ENCODE results near the gene FHIT.

FHIT gene

DNA sequence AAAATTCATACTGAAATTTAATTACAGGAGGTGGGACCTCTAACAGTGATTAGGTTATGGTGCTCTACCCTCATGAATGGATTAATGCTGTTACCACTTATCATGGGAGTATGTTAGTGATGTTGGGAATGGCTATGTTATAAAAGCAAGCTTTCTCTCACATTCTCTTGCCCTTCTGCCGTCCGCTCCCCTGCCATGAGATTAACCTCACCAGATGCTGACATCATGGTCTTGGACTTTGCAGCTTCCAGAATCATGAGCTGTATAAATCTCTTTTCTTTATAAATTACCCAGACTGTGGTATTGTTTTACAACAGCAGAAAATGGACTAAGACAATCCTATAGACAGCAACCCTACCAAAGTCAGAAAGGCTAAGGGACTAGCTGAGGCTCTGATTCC, 884.8 kb downstream of the FHIT start:
- DNase-seq = no peak

DNA sequence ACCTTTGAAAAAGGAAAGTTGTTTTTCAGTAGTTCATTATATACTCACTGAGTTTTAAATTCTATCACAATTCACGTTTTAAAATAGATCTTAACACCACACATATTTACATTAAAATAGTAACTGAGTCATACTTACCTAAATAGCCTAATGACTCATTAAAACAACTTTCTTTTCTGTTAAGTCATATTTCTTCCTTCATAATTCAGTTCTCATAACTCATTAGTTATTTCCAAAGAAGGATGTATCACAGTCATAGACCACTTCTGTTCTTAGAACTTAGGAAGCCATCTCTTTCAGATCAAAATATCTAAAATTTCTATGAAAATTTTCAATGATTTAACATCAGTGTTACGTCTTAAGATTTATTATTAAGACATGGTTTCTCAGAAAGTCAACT, 885.9 kb downstream of the FHIT start:
- no peak for DNase-seq

DNA sequence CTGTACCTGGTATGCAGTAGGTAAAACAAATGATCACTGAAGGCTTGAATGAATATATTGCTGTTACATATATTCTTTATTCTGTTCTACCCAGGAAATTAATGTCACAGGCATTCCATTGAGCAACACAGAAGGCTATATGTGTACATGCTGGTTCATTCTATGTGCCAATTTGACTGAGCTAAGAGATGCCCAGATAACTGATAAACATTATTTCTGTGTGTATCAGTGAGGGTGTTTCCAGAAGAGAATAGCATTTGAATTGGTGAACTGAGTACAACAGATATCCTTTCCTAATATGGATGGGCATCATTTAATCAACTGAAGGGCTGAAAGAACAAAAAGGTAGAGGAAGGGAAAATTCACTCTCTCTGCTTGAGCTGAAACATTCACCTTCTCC, 886.8 kb downstream of the FHIT start:
- no peak for DNase-seq

DNA sequence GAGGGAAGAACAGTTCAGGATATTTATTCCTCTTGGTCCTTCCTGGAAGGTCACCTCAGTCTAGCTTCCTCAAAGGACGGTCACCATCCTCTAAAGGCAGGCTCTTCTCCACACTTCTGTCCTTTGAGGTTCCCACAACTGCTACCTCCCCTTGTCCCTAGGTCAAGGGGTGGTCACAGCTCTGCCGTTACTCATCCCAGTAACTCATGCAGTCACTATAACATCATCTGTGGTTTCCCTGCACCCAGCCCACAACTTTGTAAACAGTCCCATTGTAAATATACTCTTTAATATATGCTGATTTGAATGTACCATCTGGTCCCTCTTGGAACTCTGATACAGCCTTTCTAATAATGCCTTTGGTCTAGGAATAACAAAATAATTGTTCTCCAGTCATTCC, 887.4 kb downstream of the FHIT start:
- DNase-seq = no peak

DNA sequence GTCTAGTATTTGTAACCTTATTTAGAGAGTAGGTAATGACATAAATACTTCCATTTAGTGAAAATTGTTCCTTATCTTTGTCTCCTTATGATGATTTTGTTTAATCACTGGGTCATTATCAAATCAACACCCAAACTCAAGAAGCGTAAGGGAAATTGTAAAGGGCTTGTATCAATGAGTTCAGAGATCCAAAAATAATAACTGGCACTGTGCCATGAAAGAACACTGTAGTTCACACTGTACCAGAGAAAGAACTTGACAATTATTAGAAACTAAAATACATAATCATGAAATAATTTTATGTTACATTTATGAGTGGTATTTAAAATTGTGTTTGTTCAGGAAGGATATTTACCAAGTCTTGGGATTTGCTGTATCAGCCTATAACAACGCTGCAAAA, 895.4 kb downstream of the FHIT start:
- DNase-seq = no peak

DNA sequence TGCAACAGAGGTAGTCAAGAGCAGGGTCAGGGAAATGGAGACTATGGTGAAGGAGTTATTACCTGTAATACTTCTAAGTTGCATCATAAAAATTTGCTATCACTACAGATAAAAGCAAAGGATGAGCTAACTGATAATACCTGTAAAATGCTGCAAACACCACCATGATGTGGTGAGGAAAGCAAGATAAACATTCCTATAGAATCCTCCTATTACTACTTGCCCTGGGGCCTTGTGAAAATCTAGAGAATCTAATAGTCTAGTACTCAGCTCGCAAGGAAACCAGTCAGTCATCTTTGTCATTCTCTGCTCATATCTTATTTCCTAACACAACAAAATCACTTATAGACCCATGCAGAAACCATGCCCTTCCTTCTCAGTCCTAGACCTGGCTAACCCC, 899.8 kb downstream of the FHIT start:
- DNase-seq = no peak

DNA sequence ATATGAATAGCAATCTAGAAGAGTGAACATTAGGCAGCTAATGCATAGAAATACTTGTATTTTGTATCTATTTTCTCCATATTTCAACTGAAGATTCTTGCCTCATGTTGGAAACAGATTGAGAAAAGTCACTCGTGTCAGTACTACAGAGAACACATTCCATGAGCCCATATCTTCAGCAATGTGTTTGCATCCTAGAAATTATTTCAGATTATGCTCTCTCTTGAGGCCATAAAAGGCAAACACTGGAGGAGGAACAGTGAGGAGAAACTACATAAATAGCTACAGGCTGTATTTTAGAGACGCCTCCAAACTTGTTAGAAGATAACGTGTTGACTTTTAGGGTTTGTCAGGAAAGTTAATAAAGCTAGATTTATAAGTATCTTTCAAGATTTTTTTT, 906.9 kb downstream of the FHIT start:
- DNase-seq = no peak

DNA sequence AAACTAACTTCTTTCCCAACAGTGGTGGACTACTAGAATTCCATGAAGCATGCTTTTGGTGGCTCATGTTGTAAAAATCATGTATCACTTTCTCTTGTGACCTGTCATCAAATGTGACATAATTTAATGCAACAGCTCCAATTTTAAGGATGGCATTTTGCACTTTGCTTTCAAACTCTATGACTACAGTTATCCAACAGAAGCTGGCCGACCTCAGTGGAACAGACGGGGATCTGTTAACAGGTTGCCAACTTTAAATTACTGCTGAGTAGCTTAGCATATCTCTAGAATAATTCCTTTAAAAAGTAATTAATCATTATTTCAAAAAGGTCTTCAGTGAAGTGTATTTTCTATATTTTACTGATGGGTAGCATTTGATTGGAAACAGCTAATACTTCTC, 907.4 kb downstream of the FHIT start:
- no peak for DNase-seq

DNA sequence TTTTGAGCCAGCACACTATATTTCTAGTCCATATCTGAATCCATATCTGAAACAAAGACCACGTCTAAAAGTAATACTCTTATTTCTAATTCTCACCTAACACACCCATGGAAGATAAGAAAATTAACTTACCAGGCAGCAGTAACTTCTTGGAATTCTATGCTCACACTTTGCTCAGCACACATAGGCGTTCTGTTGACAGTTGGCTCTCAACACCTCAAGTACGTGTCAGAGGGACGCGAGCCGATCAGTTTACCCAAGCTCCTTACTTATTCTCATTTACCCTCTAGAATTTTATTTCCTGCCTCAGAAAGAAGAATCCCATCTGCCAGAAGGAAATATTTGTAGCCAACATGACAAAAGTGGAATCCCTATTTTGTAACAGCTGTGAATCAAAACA, 911.9 kb downstream of the FHIT start:
- DNase-seq = no peak

DNA sequence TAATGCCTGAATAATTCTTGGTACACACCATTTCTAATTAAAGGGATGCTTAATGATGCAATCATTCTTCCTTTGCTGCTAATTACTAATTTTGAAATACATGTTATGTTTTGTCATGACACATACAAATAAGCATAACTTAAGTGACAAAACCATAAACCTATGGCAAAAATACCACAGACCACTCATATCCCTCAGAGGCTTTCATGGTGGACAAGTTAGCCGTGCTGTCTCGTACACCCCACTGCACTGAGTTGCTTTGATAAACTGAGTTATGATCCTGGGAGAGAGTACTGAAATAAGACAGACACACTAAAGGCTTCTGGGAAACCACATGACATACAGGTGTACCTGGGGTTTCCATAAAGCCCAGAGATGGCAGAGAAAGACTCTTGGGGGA, 913.8 kb downstream of the FHIT start:
- DNase-seq = no peak

DNA sequence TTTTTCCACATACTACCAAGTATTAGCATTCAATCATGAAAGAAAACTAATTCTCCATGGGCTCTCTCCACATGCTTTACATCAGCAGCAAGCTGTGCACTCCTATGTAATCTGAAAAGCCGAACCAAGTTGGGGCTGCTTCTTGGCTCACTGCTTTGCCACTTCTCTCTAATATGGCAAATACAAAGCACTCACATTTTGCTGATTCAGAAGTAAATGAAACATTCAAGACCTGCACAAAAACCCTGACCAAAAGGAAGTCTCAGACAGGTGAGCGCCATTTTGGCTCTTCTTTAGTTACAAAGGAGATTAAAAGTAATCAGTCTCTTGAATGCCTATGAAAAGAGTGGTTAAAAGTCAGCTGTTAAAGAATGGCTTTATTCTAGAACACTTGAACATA, 915.2 kb downstream of the FHIT start:
- no peak for DNase-seq

DNA sequence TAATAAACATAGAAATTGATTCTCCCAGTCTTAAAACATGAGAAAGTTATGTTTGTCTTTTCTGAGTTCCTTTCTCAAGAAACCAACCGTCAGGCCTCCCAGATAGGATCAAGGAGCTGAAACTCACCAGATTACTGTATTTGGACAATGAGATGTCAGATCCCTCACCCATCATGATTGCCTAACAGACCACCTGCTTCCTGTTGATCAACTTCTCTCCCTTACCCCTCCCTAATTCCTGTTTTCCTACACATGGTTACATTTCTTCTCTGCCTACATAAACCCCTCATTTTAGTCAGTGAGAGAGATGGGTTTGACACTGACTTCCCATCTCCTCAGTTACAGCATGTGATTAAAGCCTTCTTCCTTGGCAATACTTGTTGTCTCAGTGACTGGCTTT, 917.5 kb downstream of the FHIT start:
- no peak for DNase-seq

DNA sequence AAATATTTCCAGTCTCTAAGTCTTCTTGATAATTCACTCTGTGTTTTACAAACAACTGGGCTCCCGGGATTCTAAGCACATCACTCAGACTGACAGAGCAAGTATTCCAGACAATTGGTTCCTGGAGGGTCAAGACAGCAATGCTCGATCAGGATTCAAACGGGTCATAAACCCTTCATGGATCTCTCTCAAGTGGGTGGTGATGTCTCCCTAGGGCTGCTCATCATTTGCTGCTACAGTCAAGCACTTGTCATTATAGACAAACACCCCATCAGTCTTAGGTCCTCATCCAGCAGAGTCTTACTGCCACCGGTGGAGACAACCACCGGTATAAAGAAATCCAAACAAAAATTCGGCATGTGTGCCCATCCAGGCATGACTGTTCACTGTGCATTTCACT, 921.1 kb downstream of the FHIT start:
- DNase-seq = no peak

DNA sequence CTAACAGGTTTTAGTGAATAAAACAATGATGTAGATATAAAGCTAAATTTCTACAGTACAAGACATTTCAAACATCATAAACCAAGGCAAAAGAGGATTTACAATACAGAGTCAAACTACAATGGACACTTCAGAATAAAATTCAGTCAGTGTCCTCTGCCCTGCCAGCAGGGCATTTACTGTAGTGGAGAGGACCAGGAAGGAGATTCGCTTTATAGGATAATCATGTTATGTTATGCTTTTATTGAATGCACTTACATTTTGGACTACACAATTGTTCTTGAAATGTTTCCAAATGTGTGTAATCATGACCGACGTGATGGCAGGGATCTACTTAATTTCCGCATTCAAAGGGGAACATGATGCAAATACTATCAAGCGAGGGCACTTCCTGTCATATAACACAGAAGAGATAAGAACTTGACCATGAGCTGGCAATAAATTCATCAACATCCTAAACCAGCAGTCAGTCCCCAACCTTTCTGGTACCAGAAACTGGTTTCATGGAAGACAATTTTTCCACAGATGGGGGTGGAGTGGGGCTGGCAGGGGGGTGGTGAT, 925.6 kb downstream of the FHIT start:
- DNase-seq = no peak

DNA sequence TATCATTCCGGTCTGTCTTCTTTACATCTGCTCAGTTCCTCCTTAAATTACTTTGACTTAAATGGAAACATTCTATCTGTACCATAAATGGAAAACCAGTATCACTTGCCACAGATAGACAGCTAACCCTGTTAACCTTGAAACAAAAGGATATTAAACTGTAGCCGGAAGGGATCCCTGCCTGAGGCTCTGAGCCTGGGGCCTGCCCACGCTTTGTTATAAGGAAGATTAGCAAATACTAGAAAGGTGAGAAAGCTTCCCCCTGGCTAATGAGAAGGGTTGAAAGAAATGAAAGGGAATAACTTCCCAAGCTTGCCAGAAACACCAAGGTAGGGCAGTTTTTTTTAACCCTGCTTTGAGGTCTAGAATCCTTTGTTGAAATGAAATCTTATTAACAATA, 927.6 kb downstream of the FHIT start:
- DNase-seq = no peak

DNA sequence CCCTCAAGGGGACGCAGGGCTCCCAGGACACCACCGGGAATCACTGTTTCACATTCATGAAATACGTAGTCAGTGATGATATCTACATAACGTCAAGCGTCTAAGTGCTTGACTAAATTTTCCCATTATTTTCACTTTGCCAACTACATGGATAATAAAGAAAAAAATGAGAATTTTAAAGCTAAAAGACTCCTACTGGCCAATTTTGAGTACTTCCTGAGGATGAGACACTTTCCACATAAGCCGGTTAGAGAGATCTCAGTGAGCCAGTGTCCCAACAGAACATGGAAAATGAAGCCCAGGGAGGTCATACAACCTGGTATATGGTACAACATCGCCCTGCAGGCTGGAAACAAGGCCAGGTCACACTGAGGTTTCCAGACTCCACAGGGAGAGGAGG, 928.1 kb downstream of the FHIT start:
- DNase-seq = no peak

DNA sequence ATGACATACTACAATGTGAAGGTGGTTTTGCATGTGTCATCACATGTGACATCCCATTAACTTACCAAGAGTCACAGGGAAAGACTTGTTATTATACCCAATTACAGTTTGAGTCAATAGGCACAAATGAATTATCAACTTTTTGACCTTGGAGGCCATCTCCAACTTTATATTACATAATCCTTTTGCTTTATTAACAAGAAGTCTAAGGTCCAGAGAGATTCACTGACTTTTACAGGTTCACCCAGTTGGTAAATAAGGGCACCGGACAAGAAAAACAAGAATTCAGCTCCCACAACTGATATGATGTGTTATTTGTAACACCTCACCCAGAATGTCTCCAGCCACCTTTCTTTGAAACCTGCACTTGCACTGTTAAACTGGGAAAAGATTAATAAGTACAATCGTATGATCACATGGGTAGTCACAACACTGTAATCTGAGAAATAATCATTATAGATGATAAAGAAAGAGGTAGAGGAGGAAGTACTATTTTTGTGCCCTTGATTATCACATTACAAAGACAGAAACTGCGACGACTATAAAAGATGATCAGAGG, 928.9 kb downstream of the FHIT start:
- DNase-seq = no peak

DNA sequence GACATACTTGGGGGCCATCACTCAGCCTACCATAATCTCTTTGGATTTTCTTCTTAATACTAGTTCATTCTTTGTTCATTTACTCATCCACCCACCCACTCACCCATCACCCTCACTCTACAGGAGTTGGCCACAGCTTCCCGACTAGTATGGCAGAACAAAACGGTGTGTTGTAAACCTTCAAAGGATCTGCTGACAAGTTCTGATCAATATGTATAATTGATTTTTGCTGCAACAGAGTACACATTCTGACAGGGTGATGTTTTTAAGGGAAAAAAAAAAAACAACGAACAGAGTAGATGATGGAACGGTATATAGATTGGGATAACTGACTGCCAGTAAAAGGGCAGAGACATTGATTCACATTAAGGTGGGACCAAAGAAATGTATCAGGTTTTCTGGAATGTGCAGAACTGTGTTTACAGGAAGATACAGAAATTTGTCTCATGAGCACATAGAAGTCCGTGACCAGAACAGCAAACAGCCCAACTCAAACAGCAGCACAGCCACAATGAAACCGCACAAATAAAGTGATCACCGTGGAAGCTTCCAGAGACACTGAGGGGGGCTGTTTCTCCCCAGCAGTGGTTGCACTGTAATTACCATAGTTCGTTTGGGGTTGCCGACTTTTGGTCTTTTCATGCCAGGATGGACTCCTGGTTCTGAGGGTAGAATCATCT, 931.9 kb downstream of the FHIT start:
- DNase-seq = no peak

DNA sequence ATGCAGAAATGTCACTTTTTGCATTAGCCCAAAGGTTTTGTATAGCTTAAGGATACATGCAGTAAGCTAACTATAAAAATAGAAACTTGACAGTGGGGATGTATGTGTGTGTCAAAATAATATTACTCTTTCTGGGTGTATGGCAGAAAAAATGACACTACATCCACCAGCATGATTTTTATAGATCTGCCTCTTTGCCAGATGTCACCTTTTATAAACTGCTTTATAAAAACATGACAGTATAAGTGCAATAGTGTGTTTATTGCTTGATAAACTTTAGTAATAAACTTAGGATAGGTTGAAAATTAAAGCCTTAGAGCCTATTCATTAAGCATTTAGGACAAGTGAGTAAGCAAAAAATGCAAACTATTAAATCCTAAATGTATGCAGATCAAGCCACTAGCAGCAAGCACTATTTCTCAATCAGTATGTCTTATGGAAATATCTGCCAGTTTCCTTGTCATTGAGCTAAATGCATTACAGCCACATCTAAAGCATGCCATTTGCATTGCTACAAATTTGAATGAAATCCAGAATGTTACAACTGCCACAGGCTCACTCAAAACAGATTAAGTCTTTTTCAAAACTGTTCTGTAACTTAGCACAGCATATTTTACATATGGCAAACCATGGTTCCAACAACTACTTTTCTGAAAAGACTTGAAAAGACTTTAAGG, 935.0 kb downstream of the FHIT start:
- no peak for DNase-seq

DNA sequence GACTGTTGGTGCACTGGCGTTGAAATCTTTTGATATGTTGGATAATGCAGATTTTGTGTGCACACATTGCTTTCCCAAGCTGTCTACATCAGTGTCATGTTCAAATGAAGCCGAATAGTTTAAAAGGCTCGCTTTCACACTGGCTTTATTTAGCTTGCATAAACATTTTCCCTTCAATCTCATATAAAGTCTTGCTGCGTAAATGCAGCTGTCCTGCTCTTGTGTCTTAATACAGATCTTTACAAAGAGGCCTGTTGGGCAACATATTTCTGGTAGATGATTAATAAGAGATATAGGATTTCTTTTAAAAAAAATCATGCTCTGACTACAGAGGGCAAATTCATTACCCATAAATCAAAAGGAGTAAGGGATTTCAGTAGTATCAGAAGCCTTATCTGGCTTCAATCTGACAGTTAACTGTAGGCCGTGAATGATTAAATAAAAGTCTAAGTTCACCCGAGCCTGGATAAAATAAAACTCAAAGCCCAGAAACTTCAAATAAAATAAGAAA, 937.2 kb downstream of the FHIT start:
- no peak for DNase-seq

DNA sequence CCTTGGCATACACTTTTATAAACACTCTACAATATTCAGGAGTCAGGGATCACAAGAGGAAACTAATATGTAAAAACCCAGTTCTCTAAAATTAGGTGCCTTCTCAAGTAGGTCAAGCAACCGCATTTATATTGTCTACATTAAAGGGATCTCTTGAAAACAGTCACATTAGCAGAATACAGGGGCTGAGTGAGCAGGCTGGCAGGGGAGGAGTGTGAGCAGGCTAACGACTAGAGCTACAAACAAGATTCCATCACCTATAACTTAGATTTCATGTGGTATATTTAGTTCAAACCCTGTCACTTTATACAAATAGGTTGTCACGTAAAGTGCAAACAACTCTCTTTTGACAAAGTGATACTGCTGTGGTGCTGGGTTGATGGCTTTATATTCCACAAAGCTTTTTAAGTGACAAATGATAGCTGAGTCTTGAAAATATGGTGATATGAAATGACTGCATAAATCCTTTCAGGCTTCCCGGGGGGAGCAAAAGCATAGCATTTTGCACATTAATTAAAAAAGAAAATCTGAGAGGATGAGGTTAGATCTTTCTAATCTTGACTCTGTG, 937.9 kb downstream of the FHIT start:
- DNase-seq = no peak

DNA sequence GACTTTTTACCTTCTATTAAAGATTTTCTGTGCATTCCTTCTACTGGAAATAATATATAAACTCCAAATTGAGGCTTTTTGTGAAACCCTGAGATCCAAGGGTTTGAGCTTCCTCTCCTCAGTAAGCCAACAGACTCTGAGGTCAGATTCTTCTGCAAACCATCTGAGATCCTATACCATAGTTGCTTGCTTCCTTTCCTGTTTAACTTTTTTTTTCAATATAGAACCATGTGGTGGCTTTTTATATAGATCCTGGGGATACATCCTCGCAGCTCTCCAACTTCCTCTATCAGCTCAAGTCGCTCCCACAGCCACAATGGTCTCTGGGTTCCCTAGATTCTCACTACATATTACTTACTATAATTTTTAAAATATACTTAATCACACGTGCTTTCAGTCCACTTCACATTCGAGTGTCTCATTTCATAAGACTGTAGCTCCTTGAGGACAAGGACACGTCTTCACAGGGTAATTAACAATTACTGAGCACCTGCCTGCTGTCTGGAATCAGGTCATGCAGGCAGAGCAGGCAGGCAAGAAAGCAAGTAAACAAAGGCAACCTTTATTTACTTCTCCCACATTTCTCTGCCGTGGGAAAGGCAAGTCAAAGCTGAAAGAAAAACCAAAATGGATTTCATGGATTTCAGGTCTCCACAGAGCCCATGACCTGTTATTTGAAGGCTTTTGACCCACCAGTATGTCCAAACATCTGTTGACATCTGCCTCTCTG, 941.5 kb downstream of the FHIT start:
- no peak for DNase-seq

DNA sequence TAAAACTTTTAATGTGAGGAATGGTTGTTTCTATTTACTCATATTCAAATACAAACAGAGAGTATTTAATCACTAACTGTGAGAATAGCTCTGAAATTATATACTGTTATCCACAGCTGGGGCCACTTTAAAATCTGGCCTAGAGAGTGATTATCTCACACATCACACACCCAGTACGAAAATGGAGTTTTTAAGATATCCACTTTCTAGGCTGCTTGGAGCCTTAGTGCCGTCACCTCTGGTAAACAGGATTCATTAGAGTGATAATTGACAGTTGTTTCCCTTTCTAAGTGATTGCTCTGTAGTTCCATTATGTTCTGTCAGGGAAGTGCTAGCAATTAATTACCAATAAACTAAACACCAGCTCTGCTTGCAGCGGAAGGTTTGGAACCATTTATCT, 942.4 kb downstream of the FHIT start:
- no peak for DNase-seq
